ENCODE measurements around the gene TNFSF8.

GRCh38 chr9:114855488-114855887 is 74.9 kb downstream of the TNFSF8 start:
- TF ChIP-seq CTCF (conservative IDR thresholded peaks at IDR 0.05; ENCODE audit: low read length) (no peak), EZH2phosphoT487 (IDR thresholded peaks at IDR 0.05; ENCODE audit: borderline replicate concordance, low read depth, low read length) (no peak)
